ENCODE measurements around the gene KANK2. TPM values are rescaled to one million over a fixed set of nuclear protein-coding genes. Genes with fewer than 3 reads are reported as not detected.
"Not testable (repeated sequence)": the region's sequence is repeated elsewhere in the genome, so short reads cannot be mapped to it uniquely, and the experiment has no call there.

The KANK2 gene
- total RNA-seq, 2 donors from 2014 or later: 3.5 to 3.6 TPM

DNA sequence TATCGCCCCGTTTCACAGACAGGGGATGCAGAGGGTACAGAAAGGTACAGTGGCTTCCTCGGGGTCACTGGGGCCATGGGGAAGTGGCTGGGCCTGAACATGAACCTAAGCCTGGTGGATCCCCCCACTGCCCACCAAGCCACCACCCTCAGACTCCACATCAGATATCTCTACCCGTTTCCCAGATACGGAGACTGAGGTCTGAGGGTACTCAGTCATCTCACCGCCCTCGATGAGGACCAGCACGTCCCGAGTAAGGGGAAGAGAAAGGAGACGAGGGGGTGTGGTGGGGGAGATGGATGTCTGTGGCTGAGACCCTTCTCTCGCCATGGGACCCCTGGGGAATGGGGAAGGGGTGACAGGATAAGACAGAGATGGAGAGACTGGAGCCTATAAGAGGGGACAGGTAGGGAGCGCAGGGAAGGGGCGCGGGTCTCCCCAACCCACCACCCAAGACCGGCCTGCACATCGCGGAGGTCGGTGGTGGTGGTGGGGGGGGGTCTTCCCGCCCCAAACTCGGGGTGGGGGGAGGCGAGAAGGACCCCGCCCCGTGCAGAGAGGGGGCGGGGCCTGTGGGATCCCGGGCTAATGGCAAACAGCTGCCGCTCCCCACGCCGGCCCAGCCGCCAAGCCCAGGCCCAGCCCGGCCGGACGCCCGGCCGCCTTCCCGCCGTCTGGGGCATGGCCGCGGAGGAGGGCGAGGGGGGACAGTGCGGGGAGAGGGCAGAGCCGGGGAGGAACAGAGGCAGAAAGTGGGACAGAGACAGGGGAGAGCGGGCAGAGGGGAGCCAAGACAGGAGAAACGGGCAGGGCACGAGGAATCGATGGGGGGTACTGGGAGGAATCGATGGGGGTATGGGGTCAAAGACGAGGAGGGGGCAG, 698 bp downstream of the KANK2 start:
- no peaks in the 10 kb centered on the region for H3K36me3 Mint-ChIP-seq (ENCODE audit: low read depth)
- H3K27me3 Mint-ChIP-seq: peaks cover 9% of the 10 kb centered on the region
- no peaks in the 10 kb centered on the region for H3K9me3 Mint-ChIP-seq
- H3K4me3 Mint-ChIP-seq: peak overlapping the region; percentile 55
- H3K27ac Mint-ChIP-seq: no peak overlapping the region
- no peak for ATAC-seq (replicated peaks)
- no peaks in the 10 kb centered on the region for H3K4me1 Mint-ChIP-seq

DNA sequence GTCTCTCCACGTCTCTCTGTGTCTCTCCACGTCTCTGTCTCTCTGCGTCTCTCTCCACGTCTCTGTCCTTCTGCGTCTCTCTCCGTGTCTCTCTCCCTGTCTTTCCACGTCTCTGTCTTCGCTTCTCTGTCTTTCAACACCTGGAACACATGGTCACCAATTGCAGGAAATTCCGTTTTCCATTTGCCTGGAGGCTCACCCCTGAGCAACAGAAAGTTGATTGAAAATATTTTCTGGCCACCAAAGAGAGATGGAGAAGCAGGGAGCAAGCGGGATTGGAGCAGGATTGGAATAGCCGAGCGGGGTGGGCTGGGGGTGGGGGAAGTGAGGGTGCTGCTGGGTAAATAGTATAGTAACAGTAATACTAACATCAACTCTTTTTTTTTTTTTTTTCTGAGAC, 1.7 kb downstream of the KANK2 start:
- H3K9me3 Mint-ChIP-seq: no peaks in the 10 kb centered on the region
- peaks cover 9% of the 10 kb centered on the region for H3K27me3 Mint-ChIP-seq
- no peak overlapping the region for H3K4me3 Mint-ChIP-seq
- H3K36me3 Mint-ChIP-seq (ENCODE audit: low read depth): no peaks in the 10 kb centered on the region
- H3K27ac Mint-ChIP-seq: no peak overlapping the region
- no peaks in the 10 kb centered on the region for H3K4me1 Mint-ChIP-seq
- ATAC-seq (replicated peaks): no peak

DNA sequence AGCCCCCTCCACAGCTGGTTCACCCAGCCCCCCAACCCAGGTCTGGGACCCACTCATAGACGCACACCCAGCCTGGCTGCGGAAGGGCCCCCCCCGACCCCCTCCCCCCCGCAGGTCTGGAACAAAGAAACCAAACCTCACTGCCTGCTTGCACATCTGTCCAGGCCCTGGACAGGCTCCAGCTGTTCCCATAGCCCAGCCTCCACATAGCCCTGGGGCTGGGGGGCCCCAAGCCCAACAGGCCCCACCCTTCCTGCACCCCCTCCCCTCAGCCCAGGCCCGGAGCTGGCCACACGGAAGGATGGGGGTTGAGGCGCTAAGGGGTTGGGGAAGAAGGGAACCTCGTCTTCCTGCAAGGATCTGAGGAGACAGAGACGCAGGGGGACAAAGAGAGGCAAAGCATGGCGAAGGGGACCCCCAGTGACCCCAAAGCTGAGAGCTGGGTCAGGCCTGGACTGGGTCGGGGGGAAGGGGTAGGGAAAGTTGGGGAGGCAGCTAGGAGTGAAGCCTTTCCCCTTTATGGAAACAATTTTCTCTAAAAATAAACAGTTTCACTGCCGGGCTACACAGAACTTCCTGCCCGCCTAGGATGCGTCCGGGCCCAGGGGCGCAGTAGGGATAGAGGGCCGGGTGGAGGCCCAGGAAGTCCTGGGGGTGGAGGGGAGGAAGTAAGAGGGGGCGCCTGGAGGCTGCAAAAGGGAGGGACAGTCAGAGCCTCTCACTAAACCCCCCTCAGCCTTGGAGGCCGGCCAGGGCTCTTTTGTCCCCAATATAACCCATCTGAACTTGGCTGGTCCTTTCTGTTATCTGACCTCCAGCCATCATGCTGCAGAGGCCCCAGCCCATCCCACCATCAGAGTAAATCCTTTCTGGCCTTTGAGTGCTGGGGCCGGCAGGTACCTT, 2.4 kb downstream of the KANK2 start:
- ATAC-seq (replicated peaks): no peak

DNA sequence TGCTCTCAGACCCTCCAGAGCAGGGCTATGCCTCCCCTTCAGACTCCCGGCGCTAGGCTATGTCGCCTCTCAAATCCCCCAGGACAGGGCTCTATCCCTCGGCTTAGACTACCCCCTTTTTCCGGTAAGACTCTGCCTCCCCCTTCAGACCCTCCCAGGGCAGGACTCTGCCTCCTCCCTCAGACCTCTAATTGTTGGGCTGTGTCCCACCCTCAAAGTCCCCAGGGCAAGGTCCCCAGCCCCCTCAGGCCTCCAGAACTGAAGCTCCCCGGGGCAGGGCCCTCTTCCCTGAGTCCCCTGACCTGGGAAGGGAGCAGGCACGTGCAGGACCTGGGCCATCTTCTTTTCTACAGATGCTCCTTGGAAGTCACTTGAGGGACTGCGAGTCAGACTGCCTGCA, 3.2 kb downstream of the KANK2 start:
- Mint-ChIP-seq H3K4me3 (no peak overlapping the region), H3K27me3 (peaks cover 9% of the 10 kb centered on the region), H3K9me3 (no peaks in the 10 kb centered on the region), H3K4me1 (no peaks in the 10 kb centered on the region), H3K36me3 (ENCODE audit: low read depth) (no peaks in the 10 kb centered on the region), H3K27ac (no peak overlapping the region)
- ATAC-seq (replicated peaks): no peak

More for the DNA sequence above, 2.4 kb downstream of the KANK2 start:
- Mint-ChIP-seq H3K4me3 (no peak overlapping the region), H3K27ac (no peak overlapping the region), H3K27me3 (peaks cover 9% of the 10 kb centered on the region), H3K4me1 (no peaks in the 10 kb centered on the region), H3K36me3 (ENCODE audit: low read depth) (no peaks in the 10 kb centered on the region), H3K9me3 (no peaks in the 10 kb centered on the region)

DNA sequence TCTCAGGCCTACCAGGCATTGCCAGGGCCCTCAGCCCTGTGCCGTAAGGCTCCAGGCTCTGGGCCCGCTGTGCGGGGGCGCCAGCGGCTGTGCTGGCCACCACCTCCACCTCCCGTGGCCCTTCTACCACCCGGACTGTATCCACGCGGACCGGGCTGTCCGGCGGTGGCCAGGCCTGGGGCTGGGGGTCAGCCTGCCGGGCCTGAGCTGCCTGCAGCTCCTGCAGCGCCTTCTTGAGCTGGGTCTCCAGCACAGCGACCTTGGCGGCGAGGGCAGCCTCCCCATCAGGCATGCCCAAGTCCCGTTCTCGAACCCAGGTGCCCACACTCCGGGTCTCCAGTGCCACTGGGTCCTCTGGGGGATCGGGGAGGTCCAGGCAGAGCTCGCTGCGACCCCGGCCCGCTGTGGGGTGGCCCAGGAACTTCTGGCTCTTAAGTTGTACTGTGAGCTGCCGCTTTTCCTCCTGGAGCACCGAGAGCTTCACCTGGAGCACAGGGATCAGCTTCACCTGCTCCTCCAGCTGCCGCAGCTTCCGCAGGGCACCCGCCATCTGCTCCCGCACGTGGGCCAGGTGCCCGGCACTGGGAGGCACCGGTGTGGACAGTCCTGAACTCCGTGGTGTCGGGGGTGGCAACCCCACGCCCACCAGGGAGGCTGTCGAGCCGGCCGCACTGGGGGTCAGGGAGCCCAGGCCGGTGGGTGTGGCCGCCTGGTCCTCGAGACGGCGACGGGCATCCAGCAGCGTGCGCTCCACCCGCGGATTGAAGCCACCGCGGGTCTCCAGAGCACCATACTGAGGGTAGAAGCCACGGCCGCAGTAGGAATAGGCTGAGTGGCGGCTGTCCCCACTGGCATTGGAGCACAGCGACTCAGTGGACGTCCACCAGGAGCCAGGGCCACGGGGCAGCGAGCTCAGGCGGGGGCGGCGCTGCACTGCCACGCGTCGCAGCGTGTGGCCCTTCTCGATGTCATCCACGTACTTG, 4.1 kb downstream of the KANK2 start:
- no peaks in the 10 kb centered on the region for H3K9me3 Mint-ChIP-seq
- H3K4me1 Mint-ChIP-seq: no peaks in the 10 kb centered on the region
- ATAC-seq (replicated peaks): no peak
- no peaks in the 10 kb centered on the region for H3K36me3 Mint-ChIP-seq (ENCODE audit: low read depth)
- peaks cover 9% of the 10 kb centered on the region for H3K27me3 Mint-ChIP-seq
- H3K27ac Mint-ChIP-seq: no peak overlapping the region
- no peak overlapping the region for H3K4me3 Mint-ChIP-seq

DNA sequence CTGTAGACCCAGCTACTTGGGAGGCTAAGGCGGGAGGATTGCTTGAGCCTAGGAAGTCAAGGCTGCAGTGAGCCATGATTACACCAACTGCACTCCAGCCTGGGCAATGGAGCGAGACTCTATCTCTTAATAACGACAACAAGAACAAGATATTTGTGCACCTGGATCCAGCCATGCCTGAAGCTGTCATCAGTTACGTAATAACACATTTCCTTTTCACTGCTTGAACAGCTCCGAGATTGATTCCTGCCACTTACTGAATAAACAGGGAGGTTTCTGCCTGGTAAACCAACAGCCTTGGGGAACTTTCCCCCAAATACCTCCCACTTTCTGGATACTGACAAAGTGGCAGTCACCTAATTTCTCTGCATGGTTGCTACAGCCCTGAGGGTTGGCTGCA, 5.4 kb downstream of the KANK2 start:
- H3K4me3 Mint-ChIP-seq: no peak overlapping the region
- peaks cover 9% of the 10 kb centered on the region for H3K27me3 Mint-ChIP-seq
- no peak overlapping the region for H3K27ac Mint-ChIP-seq
- no peaks in the 10 kb centered on the region for H3K36me3 Mint-ChIP-seq (ENCODE audit: low read depth)
- H3K4me1 Mint-ChIP-seq: no peaks in the 10 kb centered on the region
- no peak for ATAC-seq (replicated peaks)
- H3K9me3 Mint-ChIP-seq: no peaks in the 10 kb centered on the region

DNA sequence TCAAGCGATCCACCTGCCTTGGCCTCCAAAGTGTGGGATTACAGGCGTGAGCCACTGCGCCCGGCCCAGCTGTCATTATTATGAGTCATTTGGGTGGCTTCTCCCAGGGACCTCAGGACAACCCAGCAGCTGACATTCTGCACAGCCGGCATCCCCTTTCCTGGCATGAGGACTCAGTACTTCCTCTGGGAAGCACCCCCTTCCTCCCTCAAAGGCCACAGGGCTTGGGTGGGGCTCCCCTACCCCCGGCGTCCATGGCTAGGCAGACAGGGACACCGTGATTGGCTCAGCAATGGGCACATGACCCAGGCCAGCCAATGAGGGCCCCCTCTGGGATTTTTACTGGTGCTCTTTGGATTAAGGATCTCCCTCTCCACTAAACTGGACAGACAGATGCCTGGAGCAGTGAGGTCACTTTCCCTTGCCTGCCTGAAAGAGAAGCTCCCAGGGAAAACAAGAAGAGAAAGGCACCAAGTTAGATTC, 6.0 kb downstream of the KANK2 start:
- no peak overlapping the region for H3K4me3 Mint-ChIP-seq
- H3K27ac Mint-ChIP-seq: no peak overlapping the region
- H3K36me3 Mint-ChIP-seq (ENCODE audit: low read depth): no peaks in the 10 kb centered on the region
- peak; percentile 58 for ATAC-seq (replicated peaks)
- H3K4me1 Mint-ChIP-seq: no peaks in the 10 kb centered on the region
- peaks cover 6% of the 10 kb centered on the region for H3K27me3 Mint-ChIP-seq
- H3K9me3 Mint-ChIP-seq: no peaks in the 10 kb centered on the region

DNA sequence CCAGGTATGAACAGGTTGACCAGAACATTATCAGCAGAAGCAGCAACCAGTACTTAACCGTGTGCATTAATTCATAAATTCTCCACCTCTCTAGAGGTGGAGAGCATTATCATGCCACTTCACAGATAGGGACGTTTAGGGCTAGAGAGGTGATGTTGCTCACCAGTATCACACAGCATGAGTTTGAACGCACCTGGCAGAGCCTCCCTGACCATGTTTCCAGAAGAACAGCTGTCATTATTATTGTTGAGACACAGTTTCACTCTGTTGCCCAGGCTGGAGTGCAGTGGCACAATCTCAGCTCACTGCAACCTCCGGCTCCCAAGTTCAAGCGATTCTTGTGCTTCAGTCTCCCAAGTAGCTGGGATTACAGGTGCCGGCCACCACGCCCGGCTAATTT, 6.8 kb downstream of the KANK2 start:
- Mint-ChIP-seq H3K27me3 (peaks cover 2% of the 10 kb centered on the region), H3K27ac (no peak overlapping the region), H3K4me1 (no peaks in the 10 kb centered on the region), H3K9me3 (no peaks in the 10 kb centered on the region), H3K4me3 (no peak overlapping the region), H3K36me3 (ENCODE audit: low read depth) (no peaks in the 10 kb centered on the region)
- ATAC-seq (replicated peaks): no peak

DNA sequence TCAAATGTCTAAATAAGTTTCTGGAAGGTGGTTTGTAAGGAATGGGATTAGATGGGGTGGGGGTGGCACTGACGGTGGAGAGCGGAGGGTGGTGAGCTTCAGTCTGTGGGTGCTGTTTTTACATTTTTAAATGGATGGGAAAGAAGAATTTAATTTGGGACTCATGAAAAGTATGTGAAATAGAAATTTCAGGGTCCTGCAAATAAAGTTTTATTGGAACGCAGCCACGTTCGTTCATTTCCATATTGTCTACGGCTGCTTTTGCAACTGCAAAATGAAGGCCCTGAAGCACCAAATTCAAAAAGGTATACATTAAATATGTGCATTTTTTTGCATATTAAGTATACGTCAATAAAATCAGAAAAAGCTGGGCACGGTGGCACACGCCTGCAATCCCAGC, 9.9 kb downstream of the KANK2 start:
- Mint-ChIP-seq H3K27ac (no peak overlapping the region), H3K4me1 (no peaks in the 10 kb centered on the region), H3K27me3 (no peaks in the 10 kb centered on the region), H3K36me3 (ENCODE audit: low read depth) (no peaks in the 10 kb centered on the region), H3K4me3 (no peak overlapping the region), H3K9me3 (no peaks in the 10 kb centered on the region)
- ATAC-seq (replicated peaks): no peak

DNA sequence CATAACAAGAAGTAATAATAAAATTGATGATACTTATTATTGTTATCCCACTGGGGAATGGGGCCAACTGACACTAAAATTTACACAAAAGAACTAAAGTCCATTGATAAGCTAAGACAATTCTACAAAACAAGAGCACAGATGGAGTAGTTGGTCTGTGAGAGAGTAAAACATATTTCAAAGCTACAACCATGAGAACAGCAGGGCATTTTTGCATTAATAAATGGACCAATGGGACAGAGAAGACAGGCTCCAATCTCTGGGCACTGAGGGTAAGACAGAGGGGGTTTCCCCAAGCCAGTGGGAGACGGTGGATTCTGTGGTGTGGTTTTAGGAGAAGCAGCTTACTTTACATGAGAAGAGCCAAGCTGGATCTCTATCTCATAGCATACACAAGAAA, 14.4 kb downstream of the KANK2 start:
- ATAC-seq (replicated peaks): no peak
- Mint-ChIP-seq H3K9me3 (no peaks in the 10 kb centered on the region), H3K36me3 (ENCODE audit: low read depth) (no peaks in the 10 kb centered on the region), H3K27ac (no peak overlapping the region), H3K4me1 (peaks cover under 1% of the 10 kb centered on the region), H3K4me3 (no peak overlapping the region), H3K27me3 (peaks cover under 1% of the 10 kb centered on the region)

DNA sequence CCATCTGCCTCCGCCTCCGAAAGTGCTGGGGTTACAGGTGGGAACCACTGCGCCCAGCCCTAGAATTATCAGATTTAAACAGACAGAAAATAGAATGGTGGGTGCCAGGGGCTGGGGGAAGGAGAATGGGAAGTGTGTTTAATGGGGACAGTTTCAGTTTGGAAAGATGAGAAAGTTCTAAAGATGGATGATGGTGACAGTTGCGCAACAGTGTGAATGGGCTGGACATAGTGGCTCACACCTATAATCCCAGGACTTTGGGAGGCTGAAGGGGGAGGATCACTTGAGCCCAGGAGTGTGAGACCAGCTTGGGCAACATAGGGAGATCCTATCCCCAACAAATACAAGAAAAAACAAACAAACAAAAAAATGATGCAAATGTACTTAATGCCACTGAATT, 15.9 kb downstream of the KANK2 start:
- Mint-ChIP-seq H3K27me3 (peaks cover 4% of the 10 kb centered on the region), H3K4me1 (peaks cover 4% of the 10 kb centered on the region), H3K36me3 (ENCODE audit: low read depth) (no peaks in the 10 kb centered on the region), H3K9me3 (no peaks in the 10 kb centered on the region), H3K4me3 (no peak overlapping the region), H3K27ac (no peak overlapping the region)
- no peak for ATAC-seq (replicated peaks)

DNA sequence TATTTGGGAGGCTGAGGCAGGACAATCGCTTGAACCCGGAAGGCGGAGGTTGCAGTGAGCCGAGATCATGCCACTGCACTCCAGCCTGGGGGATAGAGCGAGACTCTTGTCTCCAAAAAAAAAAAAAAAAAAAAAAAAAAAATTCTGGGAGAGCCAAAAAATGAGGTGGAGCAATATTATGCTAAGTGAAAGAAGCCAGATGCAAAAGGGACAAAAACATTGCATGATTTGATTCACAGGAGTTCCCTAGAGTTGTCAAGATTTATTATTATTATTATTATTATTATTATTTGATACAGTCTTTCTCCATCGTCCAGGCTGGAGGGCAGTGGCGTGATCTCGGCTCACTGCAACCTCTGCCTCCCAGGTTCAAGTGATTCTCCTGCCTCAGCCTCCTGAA, 16.4 kb downstream of the KANK2 start:
- not testable (repeated sequence) for H3K9me3 Mint-ChIP-seq; H3K4me3 Mint-ChIP-seq; H3K36me3 Mint-ChIP-seq (ENCODE audit: low read depth); H3K27me3 Mint-ChIP-seq; H3K4me1 Mint-ChIP-seq; H3K27ac Mint-ChIP-seq; ATAC-seq (replicated peaks)

DNA sequence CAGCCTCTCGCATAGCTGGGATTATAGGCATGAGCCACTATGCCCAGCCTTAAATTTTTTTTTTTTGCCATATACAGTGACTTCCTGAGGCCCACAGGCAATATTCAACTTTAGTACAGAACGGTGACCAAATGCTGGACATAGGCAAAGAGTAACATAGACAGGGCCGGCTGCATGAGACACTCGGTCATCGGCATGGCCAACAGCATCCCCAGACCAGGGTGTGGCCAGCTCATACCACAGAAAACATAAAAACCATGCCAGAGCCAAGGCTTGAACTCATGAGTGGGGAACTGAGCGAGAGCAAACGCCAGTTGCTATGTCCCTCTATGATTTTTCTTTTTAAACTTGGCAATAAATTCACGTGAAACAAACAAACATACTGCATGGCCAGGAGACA, 17.0 kb downstream of the KANK2 start:
- H3K27me3 Mint-ChIP-seq: peaks cover 4% of the 10 kb centered on the region
- H3K4me3 Mint-ChIP-seq: peak overlapping the region; percentile 33
- no peak overlapping the region for H3K27ac Mint-ChIP-seq
- ATAC-seq (replicated peaks): no peak
- H3K9me3 Mint-ChIP-seq: no peaks in the 10 kb centered on the region
- H3K36me3 Mint-ChIP-seq (ENCODE audit: low read depth): no peaks in the 10 kb centered on the region
- H3K4me1 Mint-ChIP-seq: peaks cover 4% of the 10 kb centered on the region
